ENCODE measurements around the gene KAZN.

KAZN gene

DNA sequence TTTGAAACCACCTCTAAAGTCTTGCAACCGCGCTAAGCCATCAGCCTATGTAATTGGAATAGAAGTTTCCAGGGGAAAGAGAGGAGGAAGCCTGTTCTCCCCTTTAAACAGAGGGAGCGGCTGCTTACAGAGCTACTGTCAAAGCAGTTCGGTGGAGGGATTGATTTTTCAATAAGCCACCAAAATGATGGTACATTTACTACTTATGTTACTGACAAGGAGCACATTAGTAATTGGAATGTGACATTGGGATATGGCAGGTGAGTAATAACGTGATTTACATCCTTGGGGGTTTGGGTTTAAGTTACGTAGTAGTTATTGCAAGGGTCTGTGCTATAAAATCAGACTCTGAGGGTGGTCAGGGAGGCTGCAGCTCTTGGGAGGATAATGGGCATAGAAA, 257.3 kb downstream of the KAZN start:
- Histone ChIP-seq H3K27ac (ENCODE audit: low read depth, low read length, poor library complexity, severe bottlenecking) (no peak overlapping the region), H3F3A (ENCODE audit: insufficient read depth, low read length) (no peaks in the 10 kb centered on the region), H3K4me3 (ENCODE audit: low read depth, low read length, poor library complexity, severe bottlenecking) (no peak overlapping the region), H4K20me1 (ENCODE audit: insufficient read depth, low read length) (no peaks in the 10 kb centered on the region), H3K9me2 (ENCODE audit: low read depth, low read length) (no peaks in the 10 kb centered on the region), H3K27me3 (ENCODE audit: insufficient read depth, low read length) (peaks cover 4% of the 10 kb centered on the region; the same call in 1 of the 2 replicates), H3K4me1 (ENCODE audit: insufficient read depth, low read length, severe bottlenecking) (no peaks in the 10 kb centered on the region), H3K79me2 (ENCODE audit: insufficient read depth, low read length) (no peaks in the 10 kb centered on the region), H3K9ac (ENCODE audit: low read length) (no peak overlapping the region), H3K9me3 (ENCODE audit: low read length) (no peaks in the 10 kb centered on the region), H2AFZ (ENCODE audit: low read length) (no peak overlapping the region), H3K36me3 (ENCODE audit: insufficient read depth, low read length) (no peaks in the 10 kb centered on the region), H3K4me2 (ENCODE audit: low read length) (no peak overlapping the region)
- TF ChIP-seq, protein P1, sequence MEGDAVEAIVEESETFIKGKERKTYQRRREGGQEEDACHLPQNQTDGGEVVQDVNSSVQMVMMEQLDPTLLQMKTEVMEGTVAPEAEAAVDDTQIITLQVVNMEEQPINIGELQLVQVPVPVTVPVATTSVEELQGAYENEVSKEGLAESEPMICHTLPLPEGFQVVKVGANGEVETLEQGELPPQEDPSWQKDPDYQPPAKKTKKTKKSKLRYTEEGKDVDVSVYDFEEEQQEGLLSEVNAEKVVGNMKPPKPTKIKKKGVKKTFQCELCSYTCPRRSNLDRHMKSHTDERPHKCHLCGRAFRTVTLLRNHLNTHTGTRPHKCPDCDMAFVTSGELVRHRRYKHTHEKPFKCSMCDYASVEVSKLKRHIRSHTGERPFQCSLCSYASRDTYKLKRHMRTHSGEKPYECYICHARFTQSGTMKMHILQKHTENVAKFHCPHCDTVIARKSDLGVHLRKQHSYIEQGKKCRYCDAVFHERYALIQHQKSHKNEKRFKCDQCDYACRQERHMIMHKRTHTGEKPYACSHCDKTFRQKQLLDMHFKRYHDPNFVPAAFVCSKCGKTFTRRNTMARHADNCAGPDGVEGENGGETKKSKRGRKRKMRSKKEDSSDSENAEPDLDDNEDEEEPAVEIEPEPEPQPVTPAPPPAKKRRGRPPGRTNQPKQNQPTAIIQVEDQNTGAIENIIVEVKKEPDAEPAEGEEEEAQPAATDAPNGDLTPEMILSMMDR (IDR thresholded peaks at IDR 0.05; ENCODE audit: low read length), result no peak
- TF ChIP-seq EZH2 (IDR thresholded peaks at IDR 0.05; ENCODE audit: borderline replicate concordance, low read length), result no peak

- H3K9me2 ChIP-seq (ENCODE audit: low read depth, low read length), result no peaks in the 10 kb centered on the region
These were observed 259.1 kb downstream of the KAZN start for GRCh38 chr1:14857436-14858195.

GRCh38 chr1:14862114-14862771, 263.8 kb downstream of the KAZN start:
- H2AFZ ChIP-seq (ENCODE audit: low read length), result no peak overlapping the region
- H3K4me3 ChIP-seq (ENCODE audit: low read depth, low read length, poor library complexity, severe bottlenecking), result no peak overlapping the region
- H4K20me1 ChIP-seq (ENCODE audit: insufficient read depth, low read length), result no peaks in the 10 kb centered on the region
- H3F3A ChIP-seq (ENCODE audit: insufficient read depth, low read length), result no peaks in the 10 kb centered on the region
- H3K27me3 ChIP-seq (ENCODE audit: insufficient read depth, low read length), result peaks cover 4% of the 10 kb centered on the region
- H3K4me2 ChIP-seq (ENCODE audit: low read length), result no peak overlapping the region
- H3K4me1 ChIP-seq (ENCODE audit: insufficient read depth, low read length, severe bottlenecking), result no peaks in the 10 kb centered on the region
- H3K9me2 ChIP-seq (ENCODE audit: low read depth, low read length), result no peaks in the 10 kb centered on the region
- H3K9me3 ChIP-seq (ENCODE audit: low read length), result no peaks in the 10 kb centered on the region
- TF ChIP-seq, protein P1 (IDR thresholded peaks at IDR 0.05; ENCODE audit: low read length), result no peak
- no peak for TF ChIP-seq EZH2 (IDR thresholded peaks at IDR 0.05; ENCODE audit: borderline replicate concordance, low read length)
- H3K9ac ChIP-seq (ENCODE audit: low read length), result no peak overlapping the region
- H3K79me2 ChIP-seq (ENCODE audit: insufficient read depth, low read length), result no peaks in the 10 kb centered on the region
- no peaks in the 10 kb centered on the region for H3K36me3 ChIP-seq (ENCODE audit: insufficient read depth, low read length)
- H3K27ac ChIP-seq (ENCODE audit: low read depth, low read length, poor library complexity, severe bottlenecking), result no peak overlapping the region

More at GRCh38 chr1:14857436-14858195, 259.1 kb downstream of the KAZN start:
- Histone ChIP-seq H3K4me1 (ENCODE audit: insufficient read depth, low read length, severe bottlenecking) (no peaks in the 10 kb centered on the region), H3K9ac (ENCODE audit: low read length) (no peak overlapping the region), H4K20me1 (ENCODE audit: insufficient read depth, low read length) (no peaks in the 10 kb centered on the region), H3K4me3 (ENCODE audit: low read depth, low read length, poor library complexity, severe bottlenecking) (no peak overlapping the region), H3K27me3 (ENCODE audit: insufficient read depth, low read length) (peaks cover 4% of the 10 kb centered on the region; the same call in 1 of the 2 replicates), H3K36me3 (ENCODE audit: insufficient read depth, low read length) (no peaks in the 10 kb centered on the region), H3F3A (ENCODE audit: insufficient read depth, low read length) (no peaks in the 10 kb centered on the region), H2AFZ (ENCODE audit: low read length) (no peak overlapping the region), H3K9me3 (ENCODE audit: low read length) (no peaks in the 10 kb centered on the region), H3K27ac (ENCODE audit: low read depth, low read length, poor library complexity, severe bottlenecking) (no peak overlapping the region), H3K79me2 (ENCODE audit: insufficient read depth, low read length) (no peaks in the 10 kb centered on the region), H3K4me2 (ENCODE audit: low read length) (no peak overlapping the region)
- TF ChIP-seq, protein P1 (IDR thresholded peaks at IDR 0.05; ENCODE audit: low read length), result no peak
- no peak for TF ChIP-seq EZH2 (IDR thresholded peaks at IDR 0.05; ENCODE audit: borderline replicate concordance, low read length)
